Measurements from ENCODE around the gene FRAS1.
"Not testable (repeated sequence)": the region's sequence is repeated elsewhere in the genome, so short reads cannot be mapped to it uniquely, and the experiment has no call there.

The FRAS1 gene

GRCh38 chr4:78217557-78217956, 160.4 kb downstream of the FRAS1 start:
- DNase-seq (ENCODE audit: low read depth): no peak

- no peak for DNase-seq (ENCODE audit: low read depth)
Observed at GRCh38 chr4:78218260-78218659, 161.1 kb downstream of the FRAS1 start.

GRCh38 chr4:78219825-78220224, 162.7 kb downstream of the FRAS1 start:
- no peak for DNase-seq (ENCODE audit: low read depth)

GRCh38 chr4:78220283-78220682, 163.2 kb downstream of the FRAS1 start:
- DNase-seq (ENCODE audit: low read depth): no peak

- DNase-seq (ENCODE audit: low read depth): no peak
Observed at GRCh38 chr4:78222575-78223186, 165.6 kb downstream of the FRAS1 start.

GRCh38 chr4:78225236-78225635, 168.1 kb downstream of the FRAS1 start:
- no peak for DNase-seq (ENCODE audit: low read depth)

GRCh38 chr4:78226279-78226678, 169.2 kb downstream of the FRAS1 start:
- DNase-seq (ENCODE audit: low read depth): no peak

GRCh38 chr4:78227411-78228057, 170.4 kb downstream of the FRAS1 start:
- no peak for DNase-seq (ENCODE audit: low read depth)

- no peak for DNase-seq (ENCODE audit: low read depth)
Observed at GRCh38 chr4:78235800-78236199, 178.7 kb downstream of the FRAS1 start.

- DNase-seq (ENCODE audit: low read depth): no peak
Observed at GRCh38 chr4:78237360-78237759, 180.2 kb downstream of the FRAS1 start.

- DNase-seq (ENCODE audit: low read depth): peak; percentile 8
Observed at GRCh38 chr4:78242071-78242470, 184.9 kb downstream of the FRAS1 start.

- no peak for DNase-seq (ENCODE audit: low read depth)
Observed at GRCh38 chr4:78244705-78245485, 187.8 kb downstream of the FRAS1 start.

- no peak for DNase-seq (ENCODE audit: low read depth)
Observed at GRCh38 chr4:78247536-78248285, 190.6 kb downstream of the FRAS1 start.

- DNase-seq (ENCODE audit: low read depth): no peak
Observed at GRCh38 chr4:78250500-78250899, 193.4 kb downstream of the FRAS1 start.

GRCh38 chr4:78252773-78253172, 195.7 kb downstream of the FRAS1 start:
- not testable (repeated sequence) for DNase-seq (ENCODE audit: low read depth)

GRCh38 chr4:78254893-78255292, 197.8 kb downstream of the FRAS1 start:
- DNase-seq (ENCODE audit: low read depth): no peak

- DNase-seq (ENCODE audit: low read depth): no peak
Observed at GRCh38 chr4:78265006-78265405, 207.9 kb downstream of the FRAS1 start.

- DNase-seq (ENCODE audit: low read depth): no peak
Observed at GRCh38 chr4:78267790-78268189, 210.7 kb downstream of the FRAS1 start.

GRCh38 chr4:78268597-78268996, 211.5 kb downstream of the FRAS1 start:
- DNase-seq (ENCODE audit: low read depth): no peak

GRCh38 chr4:78275450-78275849, 218.3 kb downstream of the FRAS1 start:
- not testable (repeated sequence) for DNase-seq (ENCODE audit: low read depth)

- DNase-seq (ENCODE audit: low read depth): no peak
Observed at GRCh38 chr4:78286281-78286680, 229.2 kb downstream of the FRAS1 start.

GRCh38 chr4:78288327-78288726, 231.2 kb downstream of the FRAS1 start:
- no peak for DNase-seq (ENCODE audit: low read depth)

- DNase-seq (ENCODE audit: low read depth): no peak
Observed at GRCh38 chr4:78291277-78291676, 234.2 kb downstream of the FRAS1 start.

All from GM04503 (cell line).